H1 (cell line): Measurements from ENCODE around the gene B3GALNT1. TPM values are rescaled to one million over a fixed set of nuclear protein-coding genes. Genes with fewer than 3 reads are reported as not detected.

Source experiments
- EP300 ChIP-seq, 2 experiments: IDR thresholded peaks; 1 replicate in 1 of 2; 2 replicates in 1 of 2; pipeline ENCODE4 v1.6.1; 2011 to 2012; ENCODE audit warnings: low read depth in 2 of 2, low read length in 2 of 2, mild to moderate bottlenecking in 2 of 2, borderline replicate concordance in 1 of 2, inconsistent platforms in 1 of 2, moderate library complexity in 1 of 2
- GABPA ChIP-seq: IDR thresholded peaks from 2 replicates; pipeline ENCODE4 v1.6.1; 2011; ENCODE audit warnings: mild to moderate bottlenecking, low read length, moderate library complexity, borderline replicate concordance; ENCODE audit not compliant: insufficient read depth
- POLR2AphosphoS5 ChIP-seq: IDR thresholded peaks from 2 replicates; pipeline ENCODE4 v1.6.1; 2011; ENCODE audit warnings: low read depth, low read length
- SIX5 ChIP-seq: IDR thresholded peaks from 2 replicates; pipeline ENCODE4 v1.6.1; 2011; ENCODE audit warnings: mild to moderate bottlenecking, low read depth, low read length
- SP1 ChIP-seq: IDR thresholded peaks from 2 replicates; pipeline ENCODE4 v1.6.1; 2011; ENCODE audit warnings: low read depth, low read length
- polyA plus RNA-seq, 7 experiments: library from polyadenylated mRNA; depleted of rRNA in 3 of 7; stranded (reverse) in 5 of 7; unstranded in 2 of 7; fragments of >200 nt in 5 of 7; fragments of 200-250 nt in 2 of 7; gene quantifications; 1 replicate in 5 of 7; 2 replicates in 1 of 7; 4 replicates in 1 of 7; pipeline versions ENCODE4 v1.2.1 to v1.2.3, GENCODE V29; 2011 to 2013; ENCODE audit warnings: missing spikeins in 2 of 7, mixed read lengths in 2 of 7
- total RNA-seq: library from RNA; stranded (reverse); fragmentation: NEBNext Ultra II Directional; extraction: Animal tissue kit (Norgen Biotek cat#: 25700); gene quantifications from 2 replicates; pipeline ENCODE4 v1.2.1, GENCODE V29; 2021
- TF ChIP-seq, protein P1 (sequence below): IDR thresholded peaks from 2 replicates; pipeline ENCODE4 v1.6.1; 2011; ENCODE audit warnings: low read depth, mild to moderate bottlenecking, low read length; ENCODE audit not compliant: insufficient read depth

Gene B3GALNT1
- total and polyA plus RNA-seq, 2 of the 8 experiments (the other 6 are each of a cell fraction or from before 2014, with no cell fraction given), result 5.0 to 8.1 TPM

DNA sequence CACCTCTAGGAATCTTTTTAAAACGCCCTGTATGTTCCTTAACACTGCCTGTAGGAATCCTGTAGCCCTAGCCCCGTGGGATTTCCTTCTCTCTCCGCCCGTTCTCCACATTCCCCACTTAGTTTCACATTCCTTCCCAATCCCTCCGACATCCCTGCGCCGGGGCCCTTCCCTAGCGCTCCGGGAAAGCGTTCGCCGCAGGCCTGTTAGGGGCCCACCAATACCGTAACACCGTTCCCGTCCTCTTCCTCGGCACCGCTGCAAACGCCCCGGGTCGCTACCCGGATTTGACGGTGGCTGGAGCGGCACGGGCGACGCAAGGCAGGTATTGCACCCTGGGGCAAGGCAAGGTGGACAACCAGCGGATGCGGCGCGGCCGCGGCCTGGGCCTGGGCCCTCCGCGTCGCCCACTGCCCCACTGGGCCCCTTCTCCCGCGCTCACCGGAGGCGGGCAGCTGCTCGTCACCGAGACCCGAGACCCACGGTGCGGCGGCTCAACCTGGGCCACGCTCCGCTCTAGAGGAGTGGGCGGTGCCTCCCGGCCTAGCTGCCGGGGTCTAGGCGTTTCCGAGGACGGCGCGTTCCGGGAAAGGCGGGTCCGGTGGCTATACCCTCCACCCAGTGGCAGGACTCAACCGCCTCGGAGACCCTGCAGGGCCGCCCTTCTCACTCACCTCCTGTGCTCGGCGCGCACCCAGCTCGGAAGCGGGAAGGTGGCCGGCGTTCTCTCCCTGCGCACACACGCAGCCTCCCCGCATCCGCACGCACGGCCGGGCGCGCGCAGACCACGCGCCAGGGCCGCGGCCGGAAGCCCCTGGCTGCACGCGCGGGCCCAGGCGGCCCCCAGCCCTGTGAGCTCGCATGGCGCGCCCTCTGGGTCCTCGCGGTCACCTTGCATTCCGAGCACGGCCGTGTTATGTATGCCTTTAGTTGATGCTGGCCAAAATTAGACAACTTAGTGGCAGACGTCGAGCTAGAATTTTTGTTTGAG lies at the start of gene B3GALNT1 (continued):
- 0 out of 2 replicates have a peak, but pooled peaks have one; percentile 18 for TF ChIP-seq GABPA
- TF ChIP-seq SP1, result no peak
- no peak; the same call in 1 of the 2 replicates for TF ChIP-seq POLR2AphosphoS5
- no peak for TF ChIP-seq EP300 (IDR thresholded peaks at IDR 0.05; ENCODE audit: borderline replicate concordance in 1 of 2, low read depth in 2 of 2, low read length in 2 of 2)
- TF ChIP-seq, protein P1, sequence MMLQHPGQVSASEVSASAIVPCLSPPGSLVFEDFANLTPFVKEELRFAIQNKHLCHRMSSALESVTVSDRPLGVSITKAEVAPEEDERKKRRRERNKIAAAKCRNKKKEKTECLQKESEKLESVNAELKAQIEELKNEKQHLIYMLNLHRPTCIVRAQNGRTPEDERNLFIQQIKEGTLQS, result no peak
- TF ChIP-seq SIX5, result no peak
- TF ChIP-seq, all 59 proteins: peak for 17
